CD4-positive, alpha-beta memory T cell (primary cell): ENCODE results near the gene PEF1. TPM values are rescaled to one million over a fixed set of nuclear protein-coding genes. Genes with fewer than 3 reads are reported as not detected.

Source experiments
- CTCF ChIA-PET: fragments of 350-600 bp; sonication (Branson Sonifier 250); formaldehyde crosslinking; loops from one replicate; lab custom pipeline; 2021; ENCODE audit warnings: inconsistent platforms; ENCODE audit not compliant: partially characterized antibody; lab: Charles Lee
- POLR2A ChIA-PET: fragments of 350-600 bp; sonication (Branson Sonifier 250); formaldehyde crosslinking; loops from one replicate; lab custom pipeline; 2021; ENCODE audit not compliant: partially characterized antibody; lab: Charles Lee
- DNase-seq, 5 donors: peaks; one replicate each; pipeline versions ENCODE4 v3.0.0 to v3.0.0-alpha.2; 2020 to 2022; ENCODE audit warnings: mixed read lengths in 1 of 5
- H3K27ac ChIP-seq: one replicate; pipeline ENCODE4 v1.7.0; 2013; ENCODE audit warnings: low read depth, low read length
- H3K27me3 ChIP-seq: 2 replicates; pipeline ENCODE4 v1.7.0; 2013; ENCODE audit warnings: mild to moderate bottlenecking, low read length, moderate library complexity; ENCODE audit not compliant: insufficient read depth
- H3K36me3 ChIP-seq: 2 replicates; pipeline ENCODE4 v1.7.0; 2013; ENCODE audit warnings: mild to moderate bottlenecking, low read length, moderate library complexity; ENCODE audit not compliant: insufficient read depth
- H3K4me1 ChIP-seq: 2 replicates; pipeline ENCODE4 v1.7.0; 2013; ENCODE audit warnings: mild to moderate bottlenecking, low read length, moderate library complexity; ENCODE audit not compliant: insufficient read depth
- H3K4me3 ChIP-seq, 2 donors: one replicate each; pipeline ENCODE4 v1.7.0; 2013; ENCODE audit warnings: low read length in 2 of 2, mild to moderate bottlenecking in 1 of 2
- H3K9me3 ChIP-seq, 2 donors: one replicate each; pipeline ENCODE4 v1.7.0; 2013; ENCODE audit warnings: low read length in 2 of 2, control low read depth in 1 of 2; ENCODE audit not compliant: control insufficient read depth in 1 of 2
- H3K27ac Mint-ChIP-seq, 7 donors: one replicate each; pipeline ENCODE4 v1.8.0; 2020 to 2021; ENCODE audit warnings: mixed read lengths in 7 of 7, mild to moderate bottlenecking in 6 of 7, inconsistent platforms in 3 of 7, moderate library complexity in 3 of 7
- H3K27me3 Mint-ChIP-seq, 2 donors: one replicate each; pipeline ENCODE4 v1.8.0; 2020 to 2021; ENCODE audit warnings: mixed read lengths in 2 of 2
- H3K36me3 Mint-ChIP-seq, 2 donors: one replicate each; pipeline ENCODE4 v1.8.0; 2020 to 2021; ENCODE audit warnings: mixed read lengths in 2 of 2, inconsistent platforms in 1 of 2, mild to moderate bottlenecking in 1 of 2
- H3K4me1 Mint-ChIP-seq, 4 donors: one replicate each; pipeline ENCODE4 v1.8.0; 2020 to 2021; ENCODE audit warnings: mixed read lengths in 4 of 4, mild to moderate bottlenecking in 1 of 4
- H3K4me3 Mint-ChIP-seq, 8 donors: one replicate each; pipeline ENCODE4 v1.8.0; 2020 to 2021; ENCODE audit warnings: mixed read lengths in 8 of 8, mild to moderate bottlenecking in 7 of 8, moderate library complexity in 6 of 8, inconsistent platforms in 3 of 8
- H3K9me3 Mint-ChIP-seq, 8 donors: one replicate each; pipeline ENCODE4 v1.8.0; 2020 to 2021; ENCODE audit warnings: mixed read lengths in 8 of 8, mild to moderate bottlenecking in 5 of 8, inconsistent platforms in 3 of 8, moderate library complexity in 1 of 8
- intact Hi-C: fragments of 100-400 bp; cut with micrococcal nuclease; formaldehyde crosslinking; loops from one replicate; pipeline ENCODE4 v1.15.1; 2023
- polyA plus RNA-seq, 2 donors: library from polyadenylated mRNA; unstranded; fragments of 300-500 nt; fragmentation: Illumina TruSeq; gene quantifications; one replicate each; pipeline ENCODE4 v1.2.3, GENCODE V29; 2021
- total RNA-seq, 2 experiments: library from RNA; stranded (reverse); gene quantifications; one replicate each; pipeline ENCODE4 v1.2.3, GENCODE V29; 2021

The PEF1 gene
- total and polyA plus RNA-seq, 4 experiments from 2014 or later, result 39.1 to 124 (median 63.2) TPM

GRCh38 chr1:31637915-31638673 is 6.6 kb downstream of the PEF1 start:
- no peaks in the 10 kb centered on the region for H3K27me3 Mint-ChIP-seq
- H3K4me1 Mint-ChIP-seq, result peaks cover 0 to 29% (median 18%) of the 10 kb centered on the region in 4 donors
- H3K36me3 Mint-ChIP-seq, result peaks cover 15 to 34% of the 10 kb centered on the region in 2 donors
- peaks cover 0 to 3% (median 0%) of the 10 kb centered on the region in 8 donors for H3K9me3 Mint-ChIP-seq
- ChIA-PET POLR2A (no interaction called here), CTCF (no interaction called here)
- intact Hi-C loops, result no loop called here
- Histone ChIP-seq H3K27ac (no peak overlapping the region), H3K4me3 (no peak overlapping the region), H3K4me1 (peaks cover 32% of the 10 kb centered on the region), H3K9me3 (no peaks in the 10 kb centered on the region), H3K36me3 (peaks cover 19% of the 10 kb centered on the region), H3K27me3 (no peaks in the 10 kb centered on the region)
- H3K27ac Mint-ChIP-seq, result peak overlapping the region in 2 of 7 donors; percentile 3 to 68
- peak overlapping the region in 2 of 8 donors; percentile 1 to 10 for H3K4me3 Mint-ChIP-seq
- peak in 1 of 5 donors; percentile 11 for DNase-seq

GRCh38 chr1:31633117-31633516 is 11.6 kb downstream of the PEF1 start:
- Mint-ChIP-seq H3K27ac (no peak overlapping the region), H3K9me3 (peaks cover 0 to 3% (median 0%) of the 10 kb centered on the region in 8 donors), H3K36me3 (peaks cover 43 to 76% of the 10 kb centered on the region in 2 donors), H3K4me3 (no peak overlapping the region), H3K27me3 (no peaks in the 10 kb centered on the region), H3K4me1 (peaks cover 0 to 18% (median 14%) of the 10 kb centered on the region in 4 donors)
- POLR2A ChIA-PET, result no interaction called here
- H3K27me3 ChIP-seq, result no peaks in the 10 kb centered on the region
- DNase-seq, result peak in 1 of 5 donors; percentile 35
- H3K9me3 ChIP-seq, result no peaks in the 10 kb centered on the region
- intact Hi-C loops, result no loop called here
- H3K4me1 ChIP-seq, result no peaks in the 10 kb centered on the region
- peaks cover 69% of the 10 kb centered on the region for H3K36me3 ChIP-seq
- H3K4me3 ChIP-seq, result no peak overlapping the region
- no peak overlapping the region for H3K27ac ChIP-seq
- CTCF ChIA-PET, result interaction anchor here (0.9 kb wide), 1 partner anchor 12 kb away, joined by 3 read pairs; the partner anchor contains the start of gene PEF1

GRCh38 chr1:31632649-31633048 is 12.0 kb downstream of the PEF1 start:
- peaks cover 0 to 16% (median 11%) of the 10 kb centered on the region in 4 donors for H3K4me1 Mint-ChIP-seq
- H3K27me3 Mint-ChIP-seq, result no peaks in the 10 kb centered on the region
- H3K36me3 Mint-ChIP-seq, result peaks cover 47 to 80% of the 10 kb centered on the region in 2 donors
- no peaks in the 10 kb centered on the region for H3K9me3 ChIP-seq
- H3K4me1 ChIP-seq, result no peaks in the 10 kb centered on the region
- peaks cover 74% of the 10 kb centered on the region for H3K36me3 ChIP-seq
- H3K27ac ChIP-seq, result no peak overlapping the region
- peak in 1 of 5 donors; percentile 1 for DNase-seq
- no peaks in the 10 kb centered on the region for H3K27me3 ChIP-seq
- H3K4me3 ChIP-seq, result no peak overlapping the region
- H3K27ac Mint-ChIP-seq, result peak overlapping the region in 1 of 7 donors; percentile 30
- ChIA-PET CTCF (interaction anchor here (0.9 kb wide), 1 partner anchor 12 kb away, joined by 3 read pairs; the partner anchor contains the start of gene PEF1), POLR2A (no interaction called here)
- H3K4me3 Mint-ChIP-seq, result no peak overlapping the region
- intact Hi-C loops, result no loop called here
- peaks cover 0 to 1% (median 0%) of the 10 kb centered on the region in 8 donors for H3K9me3 Mint-ChIP-seq

GRCh38 chr1:31628931-31629556 is 15.6 kb downstream of the PEF1 start:
- Histone ChIP-seq H3K36me3 (peaks cover 62% of the 10 kb centered on the region), H3K4me1 (no peaks in the 10 kb centered on the region), H3K27ac (no peak overlapping the region), H3K4me3 (no peak overlapping the region), H3K9me3 (no peaks in the 10 kb centered on the region), H3K27me3 (no peaks in the 10 kb centered on the region)
- H3K36me3 Mint-ChIP-seq, result peaks cover 40 to 71% of the 10 kb centered on the region in 2 donors
- no peak overlapping the region for H3K27ac Mint-ChIP-seq
- no peak for DNase-seq
- no peak overlapping the region for H3K4me3 Mint-ChIP-seq
- CTCF ChIA-PET, result interaction anchor here (0.8 to 1.2 kb wide), 2 partner anchors 11 to 13 kb away, joined by 3 to 6 read pairs; no protein-coding TSS in a partner anchor
- H3K27me3 Mint-ChIP-seq, result no peaks in the 10 kb centered on the region
- H3K4me1 Mint-ChIP-seq, result peaks cover 0 to 2% (median 1%) of the 10 kb centered on the region in 4 donors
- H3K9me3 Mint-ChIP-seq, result no peaks in the 10 kb centered on the region
- intact Hi-C loops, result no loop called here
- POLR2A ChIA-PET, result interaction anchor here (1.0 kb wide), 1 partner anchor 12 kb away, joined by 4 read pairs; the partner anchor contains the start of gene HCRTR1

- H3K4me3 ChIP-seq, result no peak overlapping the region
- no peaks in the 10 kb centered on the region for H3K9me3 ChIP-seq
- Mint-ChIP-seq H3K27ac (peak overlapping the region in 1 of 7 donors; percentile 16), H3K9me3 (no peaks in the 10 kb centered on the region), H3K36me3 (peaks cover 36 to 68% of the 10 kb centered on the region in 2 donors), H3K4me3 (no peak overlapping the region), H3K4me1 (peaks cover 0 to 6% (median 2%) of the 10 kb centered on the region in 4 donors), H3K27me3 (no peaks in the 10 kb centered on the region)
- DNase-seq, result peak in 1 of 5 donors; percentile 9
- ChIA-PET POLR2A (no interaction called here), CTCF (no interaction called here)
- H3K27ac ChIP-seq, result no peak overlapping the region
- H3K4me1 ChIP-seq, result no peaks in the 10 kb centered on the region
- H3K36me3 ChIP-seq, result peaks cover 58% of the 10 kb centered on the region
- intact Hi-C loops, result no loop called here
- H3K27me3 ChIP-seq, result no peaks in the 10 kb centered on the region
Observed at GRCh38 chr1:31627930-31628559, 16.6 kb downstream of the PEF1 start.

GRCh38 chr1:31627301-31627929 is 17.3 kb downstream of the PEF1 start:
- CTCF ChIA-PET, result no interaction called here
- Mint-ChIP-seq H3K4me3 (no peak overlapping the region), H3K9me3 (no peaks in the 10 kb centered on the region), H3K36me3 (peaks cover 36 to 62% of the 10 kb centered on the region in 2 donors), H3K27me3 (no peaks in the 10 kb centered on the region), H3K4me1 (peaks cover 0 to 6% (median 2%) of the 10 kb centered on the region in 4 donors), H3K27ac (peak overlapping the region in 1 of 7 donors; percentile 37)
- no peaks in the 10 kb centered on the region for H3K27me3 ChIP-seq
- H3K27ac ChIP-seq, result no peak overlapping the region
- no peak overlapping the region for H3K4me3 ChIP-seq
- H3K36me3 ChIP-seq, result peaks cover 51% of the 10 kb centered on the region
- H3K4me1 ChIP-seq, result no peaks in the 10 kb centered on the region
- POLR2A ChIA-PET, result no interaction called here
- intact Hi-C loops, result no loop called here
- no peaks in the 10 kb centered on the region for H3K9me3 ChIP-seq
- DNase-seq, result peak in 1 of 5 donors; percentile 12
